T-helper 2 cell treated with Interferon-gamma antibody and Interleukin-4, amounts not matched to agents 100 ng/mL and 5 ng/mL, for 36 hours (primary cell): Measurements from ENCODE around the gene DRG2. TPM values are rescaled to one million over a fixed set of nuclear protein-coding genes. Genes with fewer than 3 reads are reported as not detected.

Experiments used
- intact Hi-C: fragments of 100-400 bp; cut with micrococcal nuclease; formaldehyde crosslinking; loops from one replicate; pipeline ENCODE4 v1.15.1; 2023
- total RNA-seq: library from RNA; stranded (reverse); gene quantifications from 2 replicates; pipeline ENCODE4 v1.2.3, GENCODE V29; 2022

The DRG2 gene
- total RNA-seq, 1 donor from 2014 or later: 67.0 TPM

- intact Hi-C loops: no loop called here
Measured at GRCh38 chr17:18142417-18142816, 54.7 kb downstream of the DRG2 start.

- intact Hi-C loops: no loop called here
Measured at GRCh38 chr17:18143044-18143936, 55.5 kb downstream of the DRG2 start.

- intact Hi-C loops: no loop called here
Measured at GRCh38 chr17:18144261-18144660, 56.5 kb downstream of the DRG2 start.

GRCh38 chr17:18144855-18145254 lies 57.1 kb downstream of the DRG2 start:
- intact Hi-C loops: no loop called here

GRCh38 chr17:18145811-18146210 lies 58.1 kb downstream of the DRG2 start:
- intact Hi-C loops: no loop called here

- intact Hi-C loops: no loop called here
Measured at GRCh38 chr17:18146259-18146658, 58.5 kb downstream of the DRG2 start.

- intact Hi-C loops: no loop called here
Measured at GRCh38 chr17:18146980-18147379, 59.2 kb downstream of the DRG2 start.

GRCh38 chr17:18148586-18148985 lies 60.8 kb downstream of the DRG2 start:
- intact Hi-C loops: no loop called here

- intact Hi-C loops: no loop called here
Measured at GRCh38 chr17:18151290-18151689, 63.5 kb downstream of the DRG2 start.

- intact Hi-C loops: no loop called here
Measured at GRCh38 chr17:18155179-18155578, 67.4 kb downstream of the DRG2 start.

GRCh38 chr17:18156171-18156975 lies 68.6 kb downstream of the DRG2 start:
- intact Hi-C loops: no loop called here

GRCh38 chr17:18156976-18157280 lies 69.2 kb downstream of the DRG2 start:
- intact Hi-C loops: no loop called here

Other genes with a start within 250 kb of the DRG2 start
- 25.2 and 27.9 TPM in 2 replicates for gene TOM1L2, start 115.5 kb upstream of the DRG2 start, total RNA-seq
- not detected in 2 replicates for gene DRC3, start 115.1 kb upstream of the DRG2 start, total RNA-seq
- 27.7 and 30.8 TPM in 2 replicates for gene ATPAF2, start 48.8 kb upstream of the DRG2 start, total RNA-seq
- gene GID4, start 48.5 kb upstream of the DRG2 start, total RNA-seq: 9.4 and 9.7 TPM in 2 replicates
- gene MYO15A, start 20.8 kb downstream of the DRG2 start, total RNA-seq: 0.23 and 0.68 TPM in 2 replicates
- gene ALKBH5, start 95.9 kb downstream of the DRG2 start, total RNA-seq: 99.2 and 102 TPM in 2 replicates
- 21.6 and 22.4 TPM in 2 replicates for gene LLGL1, start 137.7 kb downstream of the DRG2 start, total RNA-seq
- gene FLII, start 170.8 kb downstream of the DRG2 start, total RNA-seq: 272 and 274 TPM in 2 replicates
- 5.5 and 6.2 TPM in 2 replicates for gene MIEF2, start 172.7 kb downstream of the DRG2 start, total RNA-seq
- 69.4 and 80.6 TPM in 2 replicates for gene TOP3A, start 227.0 kb downstream of the DRG2 start, total RNA-seq
- 25.5 and 25.6 TPM in 2 replicates for gene SMCR8, start 227.3 kb downstream of the DRG2 start, total RNA-seq